Measurements from ENCODE around the gene CYLC2. TPM values are rescaled to one million over a fixed set of nuclear protein-coding genes. Genes with fewer than 3 reads are reported as not detected.

The CYLC2 gene
- total and polyA plus RNA-seq, 2 of the 8 experiments (the other 6 are each of a cell fraction or from before 2014, with no cell fraction given): not detected

GRCh38 chr9:103014242-103014641 lies 19.1 kb downstream of the CYLC2 start:
- DNase-seq (ENCODE audit: low read depth in 1 of 2, low spot score in 2 of 2) (no peak), FAIRE-seq (no peak)
- Histone ChIP-seq H4K91ac (replicated peaks; ENCODE audit: insufficient read length, low read length) (no peak overlapping the region), H3K23me2 (ENCODE audit: low read depth, low read length) (no peaks in the 10 kb centered on the region), H3K79me2 (ENCODE audit: control insufficient read depth in 1 of 2, insufficient read depth in 2 of 2, low read length in 2 of 2) (no peaks in the 10 kb centered on the region), H3K4me3 (ENCODE audit: extremely low read depth in 1 of 4, insufficient read depth in 2 of 4, low read depth in 3 of 4, low read length in 4 of 4) (no peak overlapping the region), H2BK15ac (ENCODE audit: low read length) (no peak overlapping the region), H3K9ac (replicated peaks in 1 of 4; ENCODE audit: extremely low read depth in 1 of 4, low read depth in 3 of 4, low read length in 3 of 4) (no peak overlapping the region), H3K14ac (ENCODE audit: insufficient read length) (no peak overlapping the region), H2BK20ac (ENCODE audit: low read length) (no peak overlapping the region), H4K8ac (ENCODE audit: extremely low read depth, insufficient read depth, low read length) (no peak overlapping the region), H2AFZ (ENCODE audit: low read length) (no peak overlapping the region), H4K20me1 (replicated peaks in 1 of 2; ENCODE audit: control insufficient read depth in 1 of 2, insufficient read depth in 2 of 2, low read length in 2 of 2) (no peaks in the 10 kb centered on the region), H2BK5ac (ENCODE audit: low read depth, low read length) (no peak overlapping the region), H3K4me1 (replicated peaks in 1 of 4; ENCODE audit: control insufficient read depth in 3 of 4, insufficient read depth in 4 of 4, low read length in 3 of 4) (no peaks in the 10 kb centered on the region), H3K18ac (ENCODE audit: extremely low read depth, low read length) (no peak overlapping the region), H2AK5ac (ENCODE audit: low read depth, low read length) (no peak overlapping the region), H3K36me3 (ENCODE audit: control insufficient read depth in 2 of 4, insufficient read depth in 4 of 4, low read length in 3 of 4) (no peaks in the 10 kb centered on the region), H3K4ac (replicated peaks; ENCODE audit: insufficient read length, low read depth, low read length) (no peak overlapping the region), H3K56ac (replicated peaks; ENCODE audit: insufficient read length, low read depth, low read length) (no peak overlapping the region), H3K23ac (ENCODE audit: insufficient read length) (no peak overlapping the region), H3K27me3 (replicated peaks in 1 of 4; ENCODE audit: control insufficient read depth in 3 of 4, extremely low read depth in 1 of 4, insufficient read depth in 3 of 4, low read length in 3 of 4) (no peaks in the 10 kb centered on the region), H3K9me3 (ENCODE audit: insufficient read depth in 2 of 2, low read depth in 1 of 2, low read length in 1 of 2) (no peaks in the 10 kb centered on the region), H4K5ac (ENCODE audit: insufficient read length, low read depth, low read length) (no peak overlapping the region), H2BK12ac (ENCODE audit: low read depth, low read length) (no peak overlapping the region), H3K27ac (ENCODE audit: low read depth, low read length) (no peak overlapping the region), H3K79me1 (ENCODE audit: low read depth, low read length) (no peaks in the 10 kb centered on the region), H3K4me2 (ENCODE audit: insufficient read depth in 1 of 2, low read depth in 2 of 2, low read length in 2 of 2) (no peak overlapping the region), H2BK120ac (replicated peaks; ENCODE audit: low read depth, low read length) (no peak overlapping the region)
- TF ChIP-seq CEBPB (IDR thresholded peaks at IDR 0.05; ENCODE audit: low read depth, low read length) (peak; percentile 58; the same call in 1 of the 2 replicates), TCF12 (IDR thresholded peaks at IDR 0.05; ENCODE audit: low read depth, low read length) (no peak)
- 89% methylated on average over 3 of the region's 3 CpGs; no CpG with 5 or more reads in 1 of the 2 experiments for WGBS, 2 experiments (ENCODE audit: extremely low coverage in 1 of 2, insufficient coverage in 1 of 2, insufficient read length in 1 of 2, insufficient replicate concordance in 2 of 2, low coverage in 1 of 2, low lambda C conversion rate in 2 of 2, missing lambda C conversion rate in 1 of 2)
- ChIA-PET CTCF (ENCODE audit: partially characterized antibody) (no interaction called here), POLR2A (ENCODE audit: partially characterized antibody) (no interaction called here)
